CD4-positive, alpha-beta T cell treated with Interleukin-12 subunit alpha and Interleukin-12 subunit beta, for 1 hour (primary cell): ENCODE measurements around the gene CLMP.
A peak's percentile ranks its signal among the peaks of the same experiment; 100 is the strongest.

Source experiments
- DNase-seq: peaks from one replicate; pipeline ENCODE4 v3.0.0-alpha.2; 2020

The CLMP gene

GRCh38 chr11:123195188-123196059, at the start of gene CLMP:
Gene CLMP (minus strand): TSS chr11:123195248. CDS start chr11:123194940, 308 bp downstream.
- no peak for DNase-seq

- no peak for DNase-seq
Observed at GRCh38 chr11:123241874-123242543, 47.0 kb upstream of the CLMP start.

- no peak for DNase-seq
Observed at GRCh38 chr11:123241294-123241693, 46.2 kb upstream of the CLMP start.

GRCh38 chr11:123239191-123240150, 44.4 kb upstream of the CLMP start:
- no peak for DNase-seq

GRCh38 chr11:123238297-123238696, 43.2 kb upstream of the CLMP start:
- DNase-seq, result no peak

- no peak for DNase-seq
Observed at GRCh38 chr11:123236879-123237278, 41.8 kb upstream of the CLMP start.

- DNase-seq, result no peak
Observed at GRCh38 chr11:123235656-123236261, 40.7 kb upstream of the CLMP start.

- peak; percentile 42 for DNase-seq
Observed at GRCh38 chr11:123235117-123235655, 40.1 kb upstream of the CLMP start.

- no peak for DNase-seq
Observed at GRCh38 chr11:123233975-123234334, 38.9 kb upstream of the CLMP start.

- DNase-seq, result peak; percentile 12
Observed at GRCh38 chr11:123233280-123233974, 38.4 kb upstream of the CLMP start.

- no peak for DNase-seq
Observed at GRCh38 chr11:123231777-123232176, 36.7 kb upstream of the CLMP start.

GRCh38 chr11:123231256-123231655, 36.2 kb upstream of the CLMP start:
- DNase-seq, result no peak

- DNase-seq, result no peak
Observed at GRCh38 chr11:123230346-123230745, 35.3 kb upstream of the CLMP start.

- no peak for DNase-seq
Observed at GRCh38 chr11:123228496-123229163, 33.6 kb upstream of the CLMP start.

- no peak for DNase-seq
Observed at GRCh38 chr11:123227763-123228495, 32.9 kb upstream of the CLMP start.

- no peak for DNase-seq
Observed at GRCh38 chr11:123221584-123221983, 26.5 kb upstream of the CLMP start.

GRCh38 chr11:123221096-123221561, 26.1 kb upstream of the CLMP start:
- no peak for DNase-seq

- no peak for DNase-seq
Observed at GRCh38 chr11:123219066-123219690, 24.1 kb upstream of the CLMP start.

- no peak for DNase-seq
Observed at GRCh38 chr11:123218451-123218850, 23.4 kb upstream of the CLMP start.

- no peak for DNase-seq
Observed at GRCh38 chr11:123217897-123218296, 22.8 kb upstream of the CLMP start.
